GOT3 (cell line): ENCODE measurements around the gene SLCO3A1.

ENCODE experiments used
- DNase-seq: peaks from one replicate; lab custom pipeline; 2025; ENCODE audit warnings: mixed read lengths; lab: John Stamatoyannopoulos, UW

SLCO3A1 gene

DNA sequence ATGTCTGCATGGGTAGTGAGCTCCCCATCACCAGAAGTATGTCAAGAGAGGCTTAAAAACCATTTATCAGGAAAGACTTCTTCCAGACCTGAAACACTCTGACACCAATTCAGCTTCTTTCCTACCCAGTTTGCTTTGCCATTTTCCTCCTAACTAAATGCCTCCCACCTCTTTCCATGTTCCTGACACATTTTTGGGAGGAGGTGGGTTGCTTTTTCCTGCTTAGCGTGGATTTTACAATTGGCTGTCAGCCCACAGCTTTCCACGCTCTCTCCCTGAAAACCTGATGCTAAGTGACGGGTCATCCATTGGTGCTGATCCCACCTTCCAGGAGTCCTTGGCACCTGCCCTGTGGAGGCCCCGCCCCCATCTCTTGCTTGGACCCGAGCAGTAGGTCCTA is 275.3 kb downstream of the SLCO3A1 start:
- DNase-seq = no peak

DNA sequence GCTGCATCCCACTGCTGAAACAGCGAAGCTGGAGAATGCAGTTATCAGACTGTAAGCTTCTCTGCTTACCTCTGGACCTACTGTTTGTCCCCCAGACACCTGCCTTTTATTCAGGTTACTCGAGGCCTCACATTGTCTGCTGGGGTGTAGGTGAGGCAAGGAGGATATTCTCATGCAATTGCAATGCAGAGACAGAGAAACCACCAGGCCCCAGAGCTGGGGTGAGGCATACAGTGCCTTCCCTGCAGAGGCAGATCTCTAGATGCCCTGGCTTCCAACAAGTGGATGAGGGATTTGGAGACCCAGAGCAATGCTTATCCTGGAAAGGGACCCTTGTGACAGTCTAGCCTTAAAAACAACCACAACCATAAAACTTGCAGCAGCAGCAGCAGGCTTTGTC is 276.7 kb downstream of the SLCO3A1 start:
- DNase-seq = no peak

DNA sequence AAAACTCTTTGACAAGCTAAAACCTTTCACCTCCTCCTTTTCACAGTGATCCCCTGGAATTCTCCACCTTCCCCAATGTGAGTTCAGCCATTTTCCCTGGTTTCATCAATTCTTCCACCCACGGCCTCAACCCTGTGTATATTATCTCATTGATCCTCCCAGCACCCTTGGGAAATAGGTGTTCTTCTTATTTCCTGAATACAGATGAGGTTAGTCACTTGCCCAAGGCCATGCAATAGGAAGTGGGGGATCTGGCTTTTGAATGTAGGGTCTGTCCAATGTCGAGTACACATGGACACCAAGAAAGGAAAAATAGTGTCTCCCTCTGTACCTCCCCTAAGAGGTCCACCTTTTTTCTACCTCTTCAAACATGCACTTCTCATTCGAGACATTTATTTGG is 277.4 kb downstream of the SLCO3A1 start:
- no peak for DNase-seq

DNA sequence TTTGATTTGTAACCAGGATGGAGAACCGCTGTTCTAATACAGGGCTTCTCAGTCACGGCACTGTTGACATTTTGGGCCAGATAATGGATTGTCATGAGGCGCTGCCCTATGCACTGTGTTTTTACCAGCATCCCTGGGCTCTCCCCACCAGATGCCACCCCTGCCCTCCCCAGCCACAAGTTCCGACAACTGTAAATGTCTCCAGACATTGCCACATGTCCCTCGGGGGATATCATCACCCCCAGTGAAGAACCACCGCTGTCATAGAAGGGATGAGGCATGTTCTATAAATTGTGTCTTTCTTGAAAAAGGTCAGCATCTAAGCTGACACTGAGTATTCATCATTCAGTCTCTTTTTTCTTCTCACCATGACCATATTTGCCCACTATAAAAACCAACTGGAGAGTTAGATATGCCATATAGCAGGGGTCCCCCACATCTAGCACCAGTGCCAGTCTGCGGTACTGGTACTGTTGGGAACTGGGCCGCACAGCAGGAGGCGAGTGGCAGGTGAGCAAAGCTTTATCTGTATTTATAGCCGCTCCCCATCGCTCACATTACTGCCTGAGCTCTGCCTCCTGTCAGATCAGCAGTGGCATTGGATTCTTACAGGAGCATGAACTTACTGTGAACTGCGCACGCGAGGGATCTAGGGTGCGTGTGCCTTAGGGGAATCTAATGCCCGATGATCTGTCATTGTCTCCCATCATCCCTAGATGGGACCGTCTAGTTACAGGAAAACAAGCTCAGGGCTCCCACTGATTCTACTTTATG is 279.7 kb downstream of the SLCO3A1 start:
- DNase-seq = no peak

DNA sequence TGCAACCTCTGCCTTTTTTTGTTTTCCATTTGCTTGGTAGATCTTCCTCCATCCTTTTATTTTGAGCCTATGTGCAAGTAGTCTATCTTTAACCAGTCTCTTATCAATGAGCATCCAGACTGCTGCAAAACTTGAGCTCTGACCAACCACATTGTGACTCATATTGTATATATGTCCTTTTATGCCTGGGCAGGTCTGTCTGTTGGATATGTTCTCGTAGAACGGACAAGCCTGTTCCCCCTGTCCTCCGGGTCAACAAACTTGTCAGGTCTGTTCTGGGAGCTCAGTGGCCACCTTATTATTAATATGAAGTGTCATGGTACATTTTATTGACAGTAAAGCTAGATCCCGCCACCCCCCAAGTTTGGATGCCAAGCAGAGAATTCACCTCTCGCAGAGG is 287.3 kb downstream of the SLCO3A1 start:
- DNase-seq = no peak

DNA sequence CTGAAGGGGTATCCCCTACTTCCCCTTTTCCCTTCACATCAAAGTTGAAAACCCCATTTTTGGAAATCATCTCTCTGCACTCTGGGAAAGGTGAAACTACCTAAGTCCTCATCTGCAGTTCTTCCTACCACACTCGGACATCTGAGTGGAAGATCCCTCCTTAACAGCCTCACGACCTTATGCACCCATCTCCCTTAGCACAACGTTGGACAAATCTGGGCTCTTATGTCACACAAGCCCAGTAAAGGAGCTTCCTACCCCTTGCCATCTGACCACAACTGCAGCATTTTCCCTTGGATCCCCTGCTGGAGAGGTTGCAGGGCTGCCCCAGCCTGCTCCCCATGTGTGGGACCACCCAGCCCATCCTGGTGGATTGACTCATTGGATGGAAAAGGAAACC is 288.1 kb downstream of the SLCO3A1 start:
- DNase-seq = no peak

DNA sequence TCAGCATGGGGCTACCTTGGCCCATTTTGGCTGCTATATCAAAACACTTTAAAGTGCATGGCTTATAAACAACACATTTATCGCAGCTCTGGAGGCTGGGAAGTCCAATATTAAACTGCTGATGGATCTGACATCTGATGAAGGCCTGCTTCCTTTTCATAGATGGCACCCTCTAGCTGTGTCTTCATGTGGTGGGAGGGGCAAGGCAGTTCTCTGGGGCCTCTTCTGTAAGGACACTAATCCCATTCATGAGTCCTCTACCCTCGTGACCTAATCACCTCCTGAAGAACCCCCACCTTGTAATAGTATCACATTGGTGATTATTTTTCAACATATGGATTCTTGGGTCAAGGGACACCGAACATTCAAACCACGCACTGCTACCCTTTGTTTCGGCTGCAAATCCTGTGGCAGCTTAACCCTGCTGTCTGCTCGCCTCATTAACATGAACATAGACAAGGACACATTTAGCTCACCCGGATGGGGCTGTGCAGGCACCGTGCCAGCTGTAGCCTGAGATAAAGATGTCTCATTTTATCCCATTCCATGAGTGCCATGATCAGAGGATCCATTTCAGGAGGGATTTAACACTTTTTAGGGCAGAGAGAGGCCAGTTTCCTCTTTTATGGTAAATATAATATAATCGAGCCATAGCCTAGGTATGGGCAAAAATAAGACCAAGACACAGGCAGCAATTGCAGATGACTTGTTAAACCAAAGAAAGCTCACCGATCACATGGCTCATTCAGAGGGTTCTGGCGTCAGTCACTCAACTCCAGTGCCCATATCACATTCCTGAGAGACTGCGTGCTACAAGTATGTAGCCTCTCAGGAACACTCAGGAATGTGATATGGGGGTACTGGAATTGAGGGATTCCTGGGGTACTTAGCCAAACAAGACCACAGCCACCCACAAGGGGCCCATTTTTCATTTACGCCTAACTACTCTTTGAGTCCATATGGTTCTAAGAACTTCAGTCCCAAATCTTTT is 289.0 kb downstream of the SLCO3A1 start:
- no peak for DNase-seq

DNA sequence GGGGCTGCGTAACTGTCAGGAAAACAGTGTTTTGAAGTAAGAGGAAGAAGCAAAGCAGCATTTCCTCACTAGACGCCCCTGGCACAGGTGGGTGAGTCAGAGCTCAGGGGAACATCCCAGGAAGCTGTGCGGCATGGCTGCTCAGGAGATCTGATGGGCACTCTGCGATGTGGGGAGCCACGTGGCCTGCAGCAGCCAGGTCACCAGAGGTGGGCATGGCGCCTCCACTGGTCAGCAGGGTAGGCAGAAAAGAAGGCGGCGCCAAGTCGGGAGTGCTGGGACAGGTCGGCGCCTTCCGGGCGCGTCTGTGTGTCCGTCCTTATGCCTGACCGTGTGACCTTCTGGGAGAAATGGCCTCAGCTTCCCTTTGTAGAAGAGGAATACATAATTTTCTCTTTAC is 290.3 kb downstream of the SLCO3A1 start:
- no peak for DNase-seq

DNA sequence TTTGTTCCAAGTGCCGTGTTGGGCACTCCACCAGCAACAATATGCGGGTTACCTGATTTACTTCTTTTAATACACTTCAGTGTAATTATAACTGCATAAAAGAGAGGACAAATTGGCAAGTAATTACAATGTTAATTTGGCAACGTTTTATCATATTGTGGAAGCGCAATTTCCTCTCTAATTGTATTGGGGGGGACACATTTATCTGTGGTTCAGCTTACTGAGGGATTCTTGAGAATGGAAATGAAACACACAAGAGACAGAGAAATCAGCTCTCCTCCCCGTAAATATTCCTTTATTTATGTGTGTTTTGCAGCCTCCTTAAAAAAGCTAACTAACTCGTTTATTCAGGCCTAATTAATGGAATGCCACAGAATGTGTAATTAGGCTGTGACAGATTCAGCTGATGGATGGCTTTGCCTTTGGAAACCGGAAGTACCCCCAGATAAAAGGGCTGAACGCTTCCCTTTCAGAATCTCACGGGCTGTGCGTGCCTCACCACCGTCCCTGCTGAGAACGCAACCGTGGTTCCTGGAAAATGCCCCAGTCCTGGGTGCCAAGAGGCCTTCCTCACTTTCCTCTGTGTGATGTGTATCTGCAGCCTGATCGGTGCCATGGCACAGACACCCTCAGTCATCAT is 293.1 kb downstream of the SLCO3A1 start:
- no peak for DNase-seq

DNA sequence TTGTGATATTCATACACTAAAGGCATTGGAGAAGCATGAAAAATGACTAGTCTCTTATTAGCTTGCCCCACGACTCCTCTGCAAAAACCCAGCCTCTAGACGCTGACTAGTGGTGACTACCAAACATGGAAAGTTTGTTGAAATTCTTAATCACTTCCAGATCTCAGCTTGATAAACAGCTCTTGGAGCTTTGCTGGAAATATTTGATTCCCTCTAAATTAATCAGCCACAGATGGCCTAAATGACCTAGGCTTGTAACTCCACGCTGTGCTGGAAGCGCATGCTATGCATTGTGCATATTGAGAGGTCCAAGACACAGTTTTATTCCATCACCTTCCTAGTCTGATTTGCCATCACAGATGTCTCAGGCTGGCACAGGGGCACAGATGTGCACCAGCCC is 295.5 kb downstream of the SLCO3A1 start:
- no peak for DNase-seq

DNA sequence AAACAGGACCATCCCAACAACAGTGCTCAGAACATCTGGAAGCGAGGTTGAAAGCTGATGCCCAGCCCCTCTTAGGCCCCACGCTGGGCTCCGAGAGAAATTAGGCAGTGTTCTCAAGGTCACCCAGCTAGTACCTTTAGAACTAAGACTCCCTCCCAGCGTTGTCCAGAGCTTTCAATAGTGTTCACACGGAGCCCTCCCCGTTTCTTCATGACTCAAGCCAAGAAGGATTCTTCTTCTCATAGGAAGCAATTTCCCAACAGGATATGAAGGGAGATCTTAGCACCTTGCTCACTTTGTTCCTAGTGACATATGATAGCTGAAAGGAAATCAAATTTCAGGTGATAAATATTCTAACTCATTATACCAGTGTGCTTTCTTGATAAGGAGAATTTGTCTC is 296.0 kb downstream of the SLCO3A1 start:
- no peak for DNase-seq

DNA sequence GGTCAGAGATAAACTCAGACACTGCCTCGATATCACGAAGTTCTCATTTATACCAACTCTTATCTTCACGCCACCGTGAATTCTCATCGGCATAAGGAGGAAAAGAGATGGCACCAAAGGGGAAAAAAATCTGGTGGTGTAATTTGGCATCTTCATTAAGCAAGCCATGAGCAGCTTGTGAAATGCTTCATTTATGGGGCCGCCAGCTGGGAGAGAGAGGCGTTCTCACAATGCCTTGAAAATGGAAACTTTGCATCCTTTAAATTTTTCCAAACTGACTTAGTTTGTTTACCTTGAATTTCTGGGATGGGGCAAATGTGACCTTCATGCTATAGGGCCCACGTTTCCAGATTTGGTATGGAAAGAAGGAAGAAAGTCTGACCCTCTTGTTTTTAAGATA is 297.7 kb downstream of the SLCO3A1 start:
- no peak for DNase-seq

DNA sequence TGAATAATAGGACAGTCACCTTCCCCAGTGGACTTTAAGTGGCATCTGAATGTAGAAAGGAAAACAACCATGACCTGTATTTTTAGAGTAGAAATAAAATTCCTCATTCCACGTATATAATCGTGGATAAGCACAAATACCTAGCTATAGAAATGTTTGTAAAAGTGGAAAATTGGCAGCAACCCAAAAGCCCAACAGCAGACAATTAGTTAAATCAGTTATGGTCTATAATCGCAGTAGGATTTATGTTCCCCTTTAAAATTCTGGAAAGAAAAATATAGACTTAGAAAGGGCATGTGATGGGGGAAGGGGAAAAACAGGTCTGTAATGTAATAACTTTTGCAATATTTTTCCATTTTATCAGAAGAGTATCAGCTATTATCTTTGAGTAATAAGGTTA is 298.2 kb downstream of the SLCO3A1 start:
- no peak for DNase-seq

DNA sequence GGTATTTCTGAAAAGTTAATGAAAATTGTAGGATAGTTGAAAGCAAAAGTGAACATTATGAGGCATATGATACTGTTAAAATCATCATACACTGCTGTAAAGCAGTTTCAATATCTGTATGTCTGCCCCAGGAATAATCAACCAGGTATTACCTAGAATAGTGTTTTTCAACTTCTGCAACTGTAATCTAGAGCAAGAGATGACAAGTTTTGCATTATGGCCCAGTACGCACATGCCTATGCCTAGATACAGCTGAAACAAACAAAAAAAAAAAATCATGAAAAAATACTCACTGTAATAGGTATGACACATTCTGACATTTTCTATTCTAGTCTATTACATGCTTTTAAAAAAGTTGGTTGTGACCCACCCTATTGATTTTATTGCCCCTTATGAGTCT is 299.5 kb downstream of the SLCO3A1 start:
- no peak for DNase-seq

DNA sequence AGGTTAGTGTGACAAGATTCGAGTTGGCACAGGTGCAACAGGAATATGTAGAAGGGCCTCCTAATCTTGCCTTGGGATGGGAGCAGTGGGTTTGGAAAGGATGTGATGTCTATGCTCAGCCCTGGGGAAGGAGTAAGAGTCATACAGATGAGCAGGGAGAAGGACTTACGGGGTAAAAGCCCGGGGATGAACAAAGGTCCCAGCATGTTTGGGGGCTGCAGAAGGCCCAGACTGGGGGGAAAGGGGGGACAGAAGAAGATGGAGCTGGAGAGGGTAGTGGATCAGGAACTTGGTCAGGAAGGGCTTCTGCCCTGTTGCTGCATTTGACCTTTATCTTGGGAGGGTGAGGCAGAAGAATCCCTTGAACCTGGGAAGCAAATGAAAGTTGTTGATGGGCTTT is 300.1 kb downstream of the SLCO3A1 start:
- DNase-seq = no peak

DNA sequence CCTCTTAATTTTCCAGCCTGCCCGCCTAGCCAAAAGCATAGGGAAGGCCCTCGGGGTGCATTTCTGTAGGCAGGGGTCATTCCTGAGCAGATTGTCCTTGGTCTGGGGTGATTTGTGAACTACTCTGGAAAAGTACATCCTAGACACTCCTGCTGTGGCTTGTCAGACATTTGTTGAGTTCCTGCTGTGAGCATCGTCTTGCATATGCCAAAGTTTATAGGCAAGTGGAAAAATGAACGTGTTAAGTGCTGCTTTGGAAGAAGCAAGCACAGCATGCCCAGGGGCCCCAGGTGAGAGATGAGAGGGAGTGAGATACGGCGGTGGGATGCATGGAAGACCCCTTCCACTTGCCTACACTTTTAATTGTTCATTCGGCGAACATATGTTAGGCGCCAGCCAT is 302.4 kb downstream of the SLCO3A1 start:
- no peak for DNase-seq

DNA sequence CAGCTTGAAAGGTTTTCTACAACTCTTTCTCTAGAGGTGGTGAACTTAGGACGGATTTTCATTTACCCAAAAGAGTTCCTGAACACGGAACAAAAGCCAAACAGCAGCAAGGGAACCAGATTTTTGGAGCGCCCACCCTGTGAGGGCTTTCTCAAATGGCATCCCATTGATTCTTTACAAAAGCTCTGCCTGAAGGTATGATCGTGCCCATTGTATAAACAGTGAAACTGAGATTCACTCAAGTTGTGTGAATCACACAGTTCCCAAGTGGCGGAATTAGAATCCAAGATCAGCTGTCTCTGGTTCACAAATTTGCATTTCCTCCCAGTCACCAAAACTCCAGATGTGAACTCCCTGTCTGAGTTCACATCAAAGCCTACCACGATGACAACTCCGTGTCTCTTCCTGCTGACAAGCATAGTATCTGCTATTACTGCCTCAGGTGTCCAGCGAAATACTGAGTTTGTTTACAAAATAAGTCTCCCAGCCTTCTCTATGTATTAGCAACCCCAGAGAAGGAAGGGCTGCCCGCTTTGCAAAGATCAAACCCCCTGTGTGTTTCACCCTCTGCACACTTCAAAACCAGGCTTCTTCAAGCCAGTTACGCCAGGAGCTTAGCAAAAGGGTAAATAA is 304.3 kb downstream of the SLCO3A1 start:
- DNase-seq = no peak

DNA sequence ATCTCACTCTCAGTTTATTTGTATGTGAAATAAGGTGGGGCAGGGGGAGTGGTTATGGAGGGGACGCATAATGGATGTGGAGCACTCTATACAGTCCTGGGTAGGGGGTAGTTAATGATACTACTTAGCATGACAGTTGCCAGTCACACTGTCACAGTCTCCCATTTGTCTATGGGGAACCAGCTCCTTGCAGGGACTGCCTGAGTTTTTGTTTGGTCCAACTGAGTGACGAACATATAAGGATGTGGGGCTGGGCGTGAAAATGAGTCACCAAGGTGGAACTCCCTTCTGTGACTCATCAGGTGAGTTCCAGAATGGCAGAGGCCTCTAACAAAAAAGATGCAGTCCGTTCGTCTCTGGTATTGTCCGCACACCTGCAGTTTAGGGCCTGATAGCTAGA is 304.9 kb downstream of the SLCO3A1 start:
- no peak for DNase-seq

DNA sequence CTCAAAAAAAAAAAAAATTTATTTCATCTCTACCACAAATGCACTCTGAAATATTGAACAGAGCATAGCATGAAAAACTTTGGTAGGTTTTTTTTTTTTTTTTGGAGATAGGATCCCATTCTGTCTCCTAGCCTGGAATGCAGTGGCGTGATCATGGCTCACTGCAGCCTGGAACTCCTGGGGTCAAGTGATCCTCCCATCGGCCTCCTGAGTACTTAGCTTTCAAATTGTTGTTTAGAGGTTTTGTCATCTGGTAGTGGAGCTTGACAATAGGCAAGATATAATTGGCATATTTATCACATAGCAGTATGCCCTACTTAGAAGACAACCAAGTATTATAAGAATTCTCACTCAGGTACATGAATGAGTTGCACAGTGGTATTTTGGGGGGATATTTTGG is 306.0 kb downstream of the SLCO3A1 start:
- DNase-seq = no peak

DNA sequence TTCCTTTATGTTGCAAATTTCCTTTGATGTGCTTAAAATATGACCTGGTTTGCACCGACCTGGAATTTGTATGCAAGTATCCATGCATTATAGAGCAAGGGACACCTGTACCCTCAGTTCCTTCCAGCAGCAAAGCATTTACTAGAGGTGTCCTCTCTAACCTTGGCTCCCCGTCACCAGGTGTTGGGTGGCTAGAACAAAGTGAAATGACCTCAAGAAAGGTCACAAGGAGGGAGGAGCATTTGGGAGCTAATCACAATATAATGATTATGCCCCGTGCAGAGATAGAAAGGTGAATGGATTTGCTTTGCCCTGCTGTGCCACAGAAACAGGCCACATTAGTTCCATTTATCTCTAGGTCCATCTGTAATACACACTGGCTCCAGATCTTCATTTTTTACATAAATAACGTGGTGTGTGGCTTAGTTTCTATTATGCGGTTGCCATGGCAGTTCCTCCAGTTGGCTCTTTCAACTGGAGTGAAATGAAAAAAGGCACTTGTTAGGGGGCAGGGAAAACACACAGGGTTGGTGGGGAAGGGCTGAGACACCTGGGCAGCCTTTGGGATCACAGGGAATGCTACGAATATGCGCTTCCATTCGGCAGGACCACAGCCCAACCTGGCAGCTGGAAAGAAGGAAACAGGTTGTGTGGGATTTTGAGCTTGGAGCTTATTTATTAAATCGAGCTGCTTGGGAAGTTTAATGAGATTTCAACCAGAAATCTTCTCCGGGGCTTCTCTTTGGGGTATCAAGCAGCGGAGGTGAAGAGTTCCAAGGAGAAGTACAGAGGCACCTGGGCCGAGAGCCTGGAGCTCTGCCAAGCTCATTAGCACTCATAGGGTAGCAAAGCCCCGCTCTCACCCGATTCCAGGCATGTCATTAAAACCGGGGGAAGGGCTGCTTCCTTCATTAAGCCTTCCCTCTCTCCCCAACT is 306.7 kb downstream of the SLCO3A1 start:
- no peak for DNase-seq

DNA sequence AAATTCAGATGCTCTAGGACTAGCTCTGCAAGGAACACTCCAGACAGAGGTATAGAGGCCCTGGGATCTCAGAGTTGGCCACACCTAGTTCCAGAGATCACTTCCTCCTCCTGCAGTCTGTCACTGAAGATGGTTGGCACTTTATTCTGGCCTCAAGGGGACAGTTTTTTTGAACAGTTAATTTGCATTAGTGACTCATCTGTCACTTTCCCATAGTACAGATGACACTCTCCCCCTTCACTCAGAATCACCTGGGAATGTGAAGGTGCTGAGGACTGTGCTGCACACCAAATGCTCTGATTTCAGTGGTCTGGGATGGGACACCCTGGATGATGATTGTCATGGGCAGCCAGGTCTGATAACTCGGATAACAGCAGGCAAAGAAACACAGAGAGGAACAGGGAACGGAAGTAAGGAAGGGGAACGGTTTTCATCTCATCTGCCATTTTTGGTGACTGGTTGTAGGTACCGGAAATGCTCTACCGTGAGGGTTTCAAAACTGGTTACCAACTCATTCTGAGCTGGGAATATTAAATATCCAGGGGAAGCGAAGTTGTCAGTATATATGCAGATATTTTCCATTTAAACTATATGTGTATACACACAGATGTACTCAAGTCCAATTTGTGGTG is 307.6 kb downstream of the SLCO3A1 start:
- DNase-seq = no peak
